ENCODE measurements around the gene UCK2. TPM values are rescaled to one million over a fixed set of nuclear protein-coding genes. Genes with fewer than 3 reads are reported as not detected.

UCK2 gene
- total RNA-seq, 1 experiment from 2014 or later: 91.2 TPM

DNA sequence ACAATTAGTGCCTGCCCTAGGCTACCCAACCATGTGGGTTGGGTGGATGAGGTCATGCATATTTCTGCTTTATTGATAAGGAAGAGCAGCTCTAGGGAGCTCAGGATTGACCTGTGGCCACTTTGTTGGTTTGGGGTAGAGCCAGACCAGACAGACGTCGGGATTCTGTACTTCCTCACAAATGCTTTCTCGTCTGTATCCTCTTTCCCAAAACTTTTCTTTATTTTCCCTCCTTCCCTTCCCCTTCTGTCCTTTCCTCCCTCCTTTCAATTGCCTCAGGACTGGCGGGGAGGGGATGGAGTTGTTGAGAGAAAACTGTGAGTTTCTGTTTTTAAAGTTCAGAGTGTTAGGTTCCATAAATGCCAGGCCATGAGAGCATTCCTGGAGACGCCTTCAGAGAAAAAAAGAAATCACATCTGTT is 68.0 kb downstream of the UCK2 start:
- peaks cover 13% of the 10 kb centered on the region for H3K36me3 ChIP-seq (ENCODE audit: control insufficient read depth, insufficient read depth, low read length)
- CTCF ChIA-PET: no interaction called here
- BruUV-seq (replicated peaks): no TSS peak

DNA sequence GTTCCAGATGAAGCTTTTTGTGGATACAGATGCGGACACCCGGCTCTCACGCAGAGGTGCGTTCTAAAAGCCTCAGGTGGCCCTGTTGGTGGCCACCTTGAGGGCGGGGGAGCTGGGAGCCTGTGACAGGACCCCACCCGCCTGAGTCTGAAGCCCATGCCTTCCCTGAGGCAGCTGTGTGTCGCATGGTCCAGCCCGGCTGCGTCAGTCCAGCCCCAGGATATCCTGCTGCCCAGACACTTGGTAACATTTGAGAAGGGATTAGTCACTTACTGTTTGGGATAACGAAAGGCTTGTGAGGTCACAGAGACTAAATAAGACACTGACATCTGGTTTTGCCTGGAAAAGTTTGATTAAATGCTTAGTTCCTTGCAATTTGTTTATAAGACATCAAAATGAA is 68.9 kb downstream of the UCK2 start:
- ATAC-seq (no peak), DNase-seq (ENCODE audit: low read depth, low spot score) (no peak)
- in situ Hi-C loops (cut with HindIII; ENCODE audit: low pct_unique_long_range_greater_than_20kb, low sequenced_read_pairs) (no loop called here), intact Hi-C loops (cut with micrococcal nuclease; ENCODE audit: unreplicated experiment) (no loop called here)
- TF ChIP-seq, protein P1, sequence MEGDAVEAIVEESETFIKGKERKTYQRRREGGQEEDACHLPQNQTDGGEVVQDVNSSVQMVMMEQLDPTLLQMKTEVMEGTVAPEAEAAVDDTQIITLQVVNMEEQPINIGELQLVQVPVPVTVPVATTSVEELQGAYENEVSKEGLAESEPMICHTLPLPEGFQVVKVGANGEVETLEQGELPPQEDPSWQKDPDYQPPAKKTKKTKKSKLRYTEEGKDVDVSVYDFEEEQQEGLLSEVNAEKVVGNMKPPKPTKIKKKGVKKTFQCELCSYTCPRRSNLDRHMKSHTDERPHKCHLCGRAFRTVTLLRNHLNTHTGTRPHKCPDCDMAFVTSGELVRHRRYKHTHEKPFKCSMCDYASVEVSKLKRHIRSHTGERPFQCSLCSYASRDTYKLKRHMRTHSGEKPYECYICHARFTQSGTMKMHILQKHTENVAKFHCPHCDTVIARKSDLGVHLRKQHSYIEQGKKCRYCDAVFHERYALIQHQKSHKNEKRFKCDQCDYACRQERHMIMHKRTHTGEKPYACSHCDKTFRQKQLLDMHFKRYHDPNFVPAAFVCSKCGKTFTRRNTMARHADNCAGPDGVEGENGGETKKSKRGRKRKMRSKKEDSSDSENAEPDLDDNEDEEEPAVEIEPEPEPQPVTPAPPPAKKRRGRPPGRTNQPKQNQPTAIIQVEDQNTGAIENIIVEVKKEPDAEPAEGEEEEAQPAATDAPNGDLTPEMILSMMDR (IDR thresholded peaks at IDR 0.05): no peak
- TF ChIP-seq TCF7L2 (IDR thresholded peaks at IDR 0.05; ENCODE audit: low read depth, low read length): no peak
- no peak overlapping the region for H3K4me3 ChIP-seq (ENCODE audit: low read depth in 2 of 2, low read length in 2 of 2)
- no peak overlapping the region for H3K27ac ChIP-seq (ENCODE audit: low read length)
- no peaks in the 10 kb centered on the region for H3K4me1 ChIP-seq (ENCODE audit: control insufficient read depth, insufficient read depth, low read length)
- ChIA-PET POLR2A (no interaction called here), CTCF (no interaction called here)
- peaks cover 13% of the 10 kb centered on the region for H3K36me3 ChIP-seq (ENCODE audit: control insufficient read depth, insufficient read depth, low read length)
- H3K27me3 ChIP-seq (ENCODE audit: control insufficient read depth, insufficient read depth, low read length): no peaks in the 10 kb centered on the region
- BruUV-seq (replicated peaks): no TSS peak
- H3K9me3 ChIP-seq (ENCODE audit: control insufficient read depth, insufficient read depth, low read depth, low read length): no peaks in the 10 kb centered on the region

More for the DNA sequence above, 68.0 kb downstream of the UCK2 start:
- no peak for DNase-seq (ENCODE audit: low read depth, low spot score)
- POLR2A ChIA-PET: no interaction called here
- intact Hi-C loops (cut with micrococcal nuclease; ENCODE audit: unreplicated experiment): no loop called here
- Histone ChIP-seq H3K4me3 (ENCODE audit: low read depth in 2 of 2, low read length in 2 of 2) (no peak overlapping the region), H3K4me1 (ENCODE audit: control insufficient read depth, insufficient read depth, low read length) (no peaks in the 10 kb centered on the region), H3K27me3 (ENCODE audit: control insufficient read depth, insufficient read depth, low read length) (no peaks in the 10 kb centered on the region), H3K27ac (ENCODE audit: low read length) (no peak overlapping the region), H3K9me3 (ENCODE audit: control insufficient read depth, insufficient read depth, low read depth, low read length) (no peaks in the 10 kb centered on the region)
- no peak for ATAC-seq
- in situ Hi-C loops (cut with HindIII; ENCODE audit: low pct_unique_long_range_greater_than_20kb, low sequenced_read_pairs): no loop called here
- TF ChIP-seq, protein P2, sequence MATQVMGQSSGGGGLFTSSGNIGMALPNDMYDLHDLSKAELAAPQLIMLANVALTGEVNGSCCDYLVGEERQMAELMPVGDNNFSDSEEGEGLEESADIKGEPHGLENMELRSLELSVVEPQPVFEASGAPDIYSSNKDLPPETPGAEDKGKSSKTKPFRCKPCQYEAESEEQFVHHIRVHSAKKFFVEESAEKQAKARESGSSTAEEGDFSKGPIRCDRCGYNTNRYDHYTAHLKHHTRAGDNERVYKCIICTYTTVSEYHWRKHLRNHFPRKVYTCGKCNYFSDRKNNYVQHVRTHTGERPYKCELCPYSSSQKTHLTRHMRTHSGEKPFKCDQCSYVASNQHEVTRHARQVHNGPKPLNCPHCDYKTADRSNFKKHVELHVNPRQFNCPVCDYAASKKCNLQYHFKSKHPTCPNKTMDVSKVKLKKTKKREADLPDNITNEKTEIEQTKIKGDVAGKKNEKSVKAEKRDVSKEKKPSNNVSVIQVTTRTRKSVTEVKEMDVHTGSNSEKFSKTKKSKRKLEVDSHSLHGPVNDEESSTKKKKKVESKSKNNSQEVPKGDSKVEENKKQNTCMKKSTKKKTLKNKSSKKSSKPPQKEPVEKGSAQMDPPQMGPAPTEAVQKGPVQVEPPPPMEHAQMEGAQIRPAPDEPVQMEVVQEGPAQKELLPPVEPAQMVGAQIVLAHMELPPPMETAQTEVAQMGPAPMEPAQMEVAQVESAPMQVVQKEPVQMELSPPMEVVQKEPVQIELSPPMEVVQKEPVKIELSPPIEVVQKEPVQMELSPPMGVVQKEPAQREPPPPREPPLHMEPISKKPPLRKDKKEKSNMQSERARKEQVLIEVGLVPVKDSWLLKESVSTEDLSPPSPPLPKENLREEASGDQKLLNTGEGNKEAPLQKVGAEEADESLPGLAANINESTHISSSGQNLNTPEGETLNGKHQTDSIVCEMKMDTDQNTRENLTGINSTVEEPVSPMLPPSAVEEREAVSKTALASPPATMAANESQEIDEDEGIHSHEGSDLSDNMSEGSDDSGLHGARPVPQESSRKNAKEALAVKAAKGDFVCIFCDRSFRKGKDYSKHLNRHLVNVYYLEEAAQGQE (IDR thresholded peaks at IDR 0.05; ENCODE audit: insufficient read depth in 1 of 2, low read depth in 2 of 2, low read length in 1 of 2): no peak
- no peak for TF ChIP-seq SIN3A (IDR thresholded peaks at IDR 0.05; ENCODE audit: borderline replicate concordance, insufficient read depth, low read depth, low read length)
- TF ChIP-seq, protein P1 (IDR thresholded peaks at IDR 0.05): no peak
- TF ChIP-seq POLR2AphosphoS5 (IDR thresholded peaks at IDR 0.05; ENCODE audit: low read depth, low read length): no peak
- no peak for TF ChIP-seq TCF7L2 (IDR thresholded peaks at IDR 0.05; ENCODE audit: low read depth, low read length)
